ENCODE results near the gene AADACL3.

GRCh38 chr1:12717301-12717838 lies 1.5 kb downstream of the AADACL3 start:
- TF ChIP-seq CTCF (IDR thresholded peaks at IDR 0.05) (no peak), POLR2A (IDR thresholded peaks at IDR 0.05) (no peak)
